Breast epithelium (tissue), 4 donors: ENCODE measurements around the gene ZNF319. TPM values are rescaled to one million over a fixed set of nuclear protein-coding genes. Genes with fewer than 3 reads are reported as not detected.

ENCODE experiments used
- DNase-seq, 2 donors: peaks; one replicate each; pipeline ENCODE4 v3.0.0-alpha.2; 2019; ENCODE audit warnings: low spot score in 2 of 2
- H3K27ac ChIP-seq, 2 donors: fragments of 200-600 bp; sonication (generic) in 1 of 2; one replicate each; pipeline ENCODE4 v1.5.1; 2016 to 2019; ENCODE audit warnings: mild to moderate bottlenecking in 1 of 2
- H3K27me3 ChIP-seq, 2 donors: fragments of 200-600 bp; sonication (generic) in 1 of 2; one replicate each; pipeline versions ENCODE4 v1.5.1 to v1.6.0; 2017 to 2019; ENCODE audit warnings: control low read depth in 1 of 2, mild to moderate bottlenecking in 1 of 2
- H3K36me3 ChIP-seq: fragments of 200-600 bp; one replicate; pipeline ENCODE4 v1.5.1; 2019
- H3K4me1 ChIP-seq, 2 donors: fragments of 200-600 bp; sonication (generic); one replicate each; pipeline ENCODE4 v1.5.1; 2016 to 2019; ENCODE audit warnings: control low read depth in 1 of 2
- H3K4me3 ChIP-seq, 3 donors: fragments of 200-600 bp; sonication (generic); 1 replicate in 2 of 3; 2 replicates in 1 of 3; pipeline ENCODE4 v1.5.1; 2016 to 2019; ENCODE audit warnings: mild to moderate bottlenecking in 3 of 3, moderate library complexity in 2 of 3
- H3K9me3 ChIP-seq, 2 donors: fragments of 200-600 bp; sonication (generic) in 1 of 2; one replicate each; pipeline ENCODE4 v1.5.1; 2016 to 2019; ENCODE audit warnings: control low read depth in 1 of 2
- POLR2A ChIP-seq: fragments of 450-650 bp; IDR thresholded peaks from one replicate; pipeline ENCODE4 v1.6.1; 2016; ENCODE audit warnings: antibody characterized with exemption, mild to moderate bottlenecking, moderate library complexity
- POLR2AphosphoS5 ChIP-seq, 3 donors: sonication (generic); formaldehyde crosslinking; IDR thresholded peaks; one replicate each; pipeline ENCODE4 v1.6.1; 2017; ENCODE audit warnings: antibody characterized with exemption in 3 of 3
- intact Hi-C: fragments of 100-400 bp; cut with DNase I; formaldehyde crosslinking; loops from one replicate; pipeline ENCODE4 v1.15.1; 2023; ENCODE audit warnings: low total_unique reads
- total RNA-seq, 3 donors: library from RNA; depleted of rRNA; stranded (reverse); fragments of >200 nt; gene quantifications; one replicate each; pipeline ENCODE4 v1.1.0, GENCODE V29; 2016
- TF ChIP-seq, protein P1 (sequence below), 3 donors: fragments of 450-650 bp; IDR thresholded peaks; one replicate each; pipeline ENCODE4 v1.5.1; 2016 to 2017; ENCODE audit warnings: antibody characterized with exemption in 3 of 3, mild to moderate bottlenecking in 3 of 3, moderate library complexity in 3 of 3

The ZNF319 gene
- total RNA-seq, 3 donors from 2014 or later, result 6.2 to 7.2 (median 6.4) TPM

DNA sequence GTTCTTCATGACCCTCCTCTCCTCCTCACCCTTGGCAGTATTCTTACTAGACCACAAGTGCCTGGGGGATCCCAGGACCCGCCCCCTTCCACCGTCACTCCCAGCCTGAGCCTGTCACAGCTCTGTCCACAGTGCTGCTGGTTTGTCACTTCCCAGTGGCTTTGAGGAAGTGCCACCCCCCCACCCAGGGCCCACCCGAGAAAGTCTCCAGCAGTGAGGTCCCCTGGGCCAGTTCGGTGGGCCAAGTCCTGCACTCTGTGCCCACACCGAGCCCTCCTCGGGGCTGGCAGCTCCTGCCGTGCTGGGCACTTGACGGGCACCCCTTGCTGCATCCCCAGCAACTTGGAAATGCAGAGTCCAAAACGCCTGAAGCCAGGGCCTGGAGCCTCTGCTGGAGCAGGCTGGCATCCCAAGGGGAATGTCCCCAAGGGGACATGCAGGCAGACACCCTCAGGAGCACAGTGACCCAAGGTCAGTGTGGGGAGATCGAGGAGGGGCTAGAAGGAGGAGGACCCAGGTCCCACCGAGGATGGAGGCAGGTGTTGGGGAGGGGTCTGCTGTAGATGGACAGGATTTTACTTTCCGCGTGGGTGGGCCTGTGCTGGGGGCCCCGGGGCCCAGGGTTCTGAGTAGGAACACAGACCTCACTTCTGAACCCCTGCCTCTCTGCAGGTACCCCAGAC, 40.6 kb upstream of the ZNF319 start:
- DNase-seq, result no peak
- intact Hi-C loops, result no loop called here
- Histone ChIP-seq H3K27ac (no peak overlapping the region), H3K4me1 (no peaks in the 10 kb centered on the region), H3K27me3 (no peaks in the 10 kb centered on the region), H3K9me3 (no peaks in the 10 kb centered on the region), H3K36me3 (no peaks in the 10 kb centered on the region), H3K4me3 (no peak overlapping the region)
- no peak for TF ChIP-seq POLR2AphosphoS5 (IDR thresholded peaks at IDR 0.05)
- TF ChIP-seq, protein P1, sequence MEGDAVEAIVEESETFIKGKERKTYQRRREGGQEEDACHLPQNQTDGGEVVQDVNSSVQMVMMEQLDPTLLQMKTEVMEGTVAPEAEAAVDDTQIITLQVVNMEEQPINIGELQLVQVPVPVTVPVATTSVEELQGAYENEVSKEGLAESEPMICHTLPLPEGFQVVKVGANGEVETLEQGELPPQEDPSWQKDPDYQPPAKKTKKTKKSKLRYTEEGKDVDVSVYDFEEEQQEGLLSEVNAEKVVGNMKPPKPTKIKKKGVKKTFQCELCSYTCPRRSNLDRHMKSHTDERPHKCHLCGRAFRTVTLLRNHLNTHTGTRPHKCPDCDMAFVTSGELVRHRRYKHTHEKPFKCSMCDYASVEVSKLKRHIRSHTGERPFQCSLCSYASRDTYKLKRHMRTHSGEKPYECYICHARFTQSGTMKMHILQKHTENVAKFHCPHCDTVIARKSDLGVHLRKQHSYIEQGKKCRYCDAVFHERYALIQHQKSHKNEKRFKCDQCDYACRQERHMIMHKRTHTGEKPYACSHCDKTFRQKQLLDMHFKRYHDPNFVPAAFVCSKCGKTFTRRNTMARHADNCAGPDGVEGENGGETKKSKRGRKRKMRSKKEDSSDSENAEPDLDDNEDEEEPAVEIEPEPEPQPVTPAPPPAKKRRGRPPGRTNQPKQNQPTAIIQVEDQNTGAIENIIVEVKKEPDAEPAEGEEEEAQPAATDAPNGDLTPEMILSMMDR (IDR thresholded peaks at IDR 0.05), result no peak
- no peak for TF ChIP-seq POLR2A

GRCh38 chr16:58040496-58040846, 40.0 kb upstream of the ZNF319 start:
- Histone ChIP-seq H3K4me3 (no peak overlapping the region), H3K4me1 (no peaks in the 10 kb centered on the region), H3K36me3 (no peaks in the 10 kb centered on the region), H3K9me3 (no peaks in the 10 kb centered on the region), H3K27me3 (no peaks in the 10 kb centered on the region), H3K27ac (no peak overlapping the region)
- intact Hi-C loops, result no loop called here
- TF ChIP-seq POLR2A (no peak), POLR2AphosphoS5 (IDR thresholded peaks at IDR 0.05) (no peak)
- TF ChIP-seq, protein P1 (IDR thresholded peaks at IDR 0.05), result no peak
- DNase-seq, result no peak

GRCh38 chr16:58039829-58040495, 39.5 kb upstream of the ZNF319 start:
- no peak overlapping the region for H3K27ac ChIP-seq
- no peaks in the 10 kb centered on the region for H3K36me3 ChIP-seq
- H3K27me3 ChIP-seq, result no peaks in the 10 kb centered on the region
- no peak overlapping the region for H3K4me3 ChIP-seq
- no peak for DNase-seq
- TF ChIP-seq POLR2A, result no peak
- TF ChIP-seq, protein P1 (IDR thresholded peaks at IDR 0.05), result no peak
- no peak for TF ChIP-seq POLR2AphosphoS5 (IDR thresholded peaks at IDR 0.05)
- intact Hi-C loops, result no loop called here
- H3K4me1 ChIP-seq, result no peaks in the 10 kb centered on the region
- H3K9me3 ChIP-seq, result no peaks in the 10 kb centered on the region

DNA sequence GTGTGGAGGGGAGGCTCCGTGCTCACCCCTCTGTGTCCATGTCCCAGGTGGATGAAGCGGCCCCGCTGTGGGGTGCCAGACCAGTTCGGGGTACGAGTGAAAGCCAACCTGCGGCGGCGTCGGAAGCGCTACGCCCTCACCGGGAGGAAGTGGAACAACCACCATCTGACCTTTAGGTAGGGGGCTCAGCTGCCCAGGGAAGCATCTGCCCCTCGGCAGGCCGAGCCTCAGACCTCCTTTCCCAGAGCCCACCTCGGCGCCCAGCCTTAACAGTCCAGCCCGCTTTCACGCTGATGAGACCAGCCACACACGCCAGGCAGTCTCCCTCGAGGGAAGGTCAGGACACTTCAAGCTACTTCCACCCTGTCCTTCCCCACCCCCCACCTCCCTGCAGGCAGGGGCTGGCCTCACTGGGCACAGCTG, 37.8 kb upstream of the ZNF319 start:
- no peak for DNase-seq
- TF ChIP-seq, protein P1 (IDR thresholded peaks at IDR 0.05), result no peak
- no peak for TF ChIP-seq POLR2AphosphoS5 (IDR thresholded peaks at IDR 0.05)
- no peak for TF ChIP-seq POLR2A
- no peak overlapping the region for H3K27ac ChIP-seq
- H3K4me1 ChIP-seq, result no peaks in the 10 kb centered on the region
- H3K4me3 ChIP-seq, result no peak overlapping the region
- H3K27me3 ChIP-seq, result no peaks in the 10 kb centered on the region
- no peaks in the 10 kb centered on the region for H3K36me3 ChIP-seq
- no peaks in the 10 kb centered on the region for H3K9me3 ChIP-seq
- intact Hi-C loops, result no loop called here

- intact Hi-C loops, result no loop called here
- no peak overlapping the region for H3K27ac ChIP-seq
- no peaks in the 10 kb centered on the region for H3K36me3 ChIP-seq
- no peaks in the 10 kb centered on the region for H3K4me1 ChIP-seq
- no peak overlapping the region for H3K4me3 ChIP-seq
- no peaks in the 10 kb centered on the region for H3K27me3 ChIP-seq
- TF ChIP-seq POLR2A, result no peak
- no peak for TF ChIP-seq POLR2AphosphoS5 (IDR thresholded peaks at IDR 0.05)
- TF ChIP-seq, protein P1 (IDR thresholded peaks at IDR 0.05), result no peak
- DNase-seq, result no peak
- H3K9me3 ChIP-seq, result no peaks in the 10 kb centered on the region
Observed at GRCh38 chr16:58037365-58038057, 37.0 kb upstream of the ZNF319 start.
